Cardiac fibroblast (primary cell): ENCODE results near the gene ABCA6.
"Not testable (repeated sequence)": the region's sequence is repeated elsewhere in the genome, so short reads cannot be mapped to it uniquely, and the experiment has no call there.

Experiments
- DNase-seq, 2 donors: peaks; one replicate each; pipeline versions ENCODE4 v3.0.0 to v3.0.0-alpha.2; 2010; ENCODE audit warnings: low read depth in 2 of 2
- H3K4me3 ChIP-seq, 2 donors: replicated peaks in 1 of 2; 1 replicate in 1 of 2; 2 replicates in 1 of 2; pipeline ENCODE4 v1.5.1; 2011; ENCODE audit warnings: low read depth in 2 of 2, low read length in 2 of 2, mild to moderate bottlenecking in 2 of 2, moderate library complexity in 1 of 2
- TF ChIP-seq, protein P1 (sequence below): IDR thresholded peaks from one replicate; pipeline ENCODE4 v1.5.1; 2011; ENCODE audit warnings: low read depth, mild to moderate bottlenecking, low read length, inconsistent platforms

The ABCA6 gene

DNA sequence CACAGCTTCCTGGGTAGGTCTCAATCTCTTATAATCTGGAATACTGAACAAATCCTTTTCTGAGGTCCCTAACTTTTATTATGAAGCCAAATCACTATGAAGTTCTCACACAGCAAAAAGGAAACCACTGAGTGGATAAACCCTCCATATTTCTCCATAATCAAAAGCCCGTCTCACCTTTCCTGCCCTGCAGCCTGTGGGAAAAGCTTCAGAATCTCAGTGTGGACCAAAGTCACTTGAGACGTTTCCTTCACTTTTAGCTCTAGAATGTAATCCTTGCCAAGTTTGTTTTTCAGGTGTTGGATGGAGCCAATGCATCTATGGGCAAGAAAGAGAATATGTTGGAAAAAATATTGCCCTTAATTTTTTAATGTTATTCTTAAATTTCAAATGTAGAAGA, 59.0 kb downstream of the ABCA6 start:
- no peak for DNase-seq
- H3K4me3 ChIP-seq, result no peak overlapping the region
- TF ChIP-seq, protein P1, sequence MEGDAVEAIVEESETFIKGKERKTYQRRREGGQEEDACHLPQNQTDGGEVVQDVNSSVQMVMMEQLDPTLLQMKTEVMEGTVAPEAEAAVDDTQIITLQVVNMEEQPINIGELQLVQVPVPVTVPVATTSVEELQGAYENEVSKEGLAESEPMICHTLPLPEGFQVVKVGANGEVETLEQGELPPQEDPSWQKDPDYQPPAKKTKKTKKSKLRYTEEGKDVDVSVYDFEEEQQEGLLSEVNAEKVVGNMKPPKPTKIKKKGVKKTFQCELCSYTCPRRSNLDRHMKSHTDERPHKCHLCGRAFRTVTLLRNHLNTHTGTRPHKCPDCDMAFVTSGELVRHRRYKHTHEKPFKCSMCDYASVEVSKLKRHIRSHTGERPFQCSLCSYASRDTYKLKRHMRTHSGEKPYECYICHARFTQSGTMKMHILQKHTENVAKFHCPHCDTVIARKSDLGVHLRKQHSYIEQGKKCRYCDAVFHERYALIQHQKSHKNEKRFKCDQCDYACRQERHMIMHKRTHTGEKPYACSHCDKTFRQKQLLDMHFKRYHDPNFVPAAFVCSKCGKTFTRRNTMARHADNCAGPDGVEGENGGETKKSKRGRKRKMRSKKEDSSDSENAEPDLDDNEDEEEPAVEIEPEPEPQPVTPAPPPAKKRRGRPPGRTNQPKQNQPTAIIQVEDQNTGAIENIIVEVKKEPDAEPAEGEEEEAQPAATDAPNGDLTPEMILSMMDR, result no peak

DNA sequence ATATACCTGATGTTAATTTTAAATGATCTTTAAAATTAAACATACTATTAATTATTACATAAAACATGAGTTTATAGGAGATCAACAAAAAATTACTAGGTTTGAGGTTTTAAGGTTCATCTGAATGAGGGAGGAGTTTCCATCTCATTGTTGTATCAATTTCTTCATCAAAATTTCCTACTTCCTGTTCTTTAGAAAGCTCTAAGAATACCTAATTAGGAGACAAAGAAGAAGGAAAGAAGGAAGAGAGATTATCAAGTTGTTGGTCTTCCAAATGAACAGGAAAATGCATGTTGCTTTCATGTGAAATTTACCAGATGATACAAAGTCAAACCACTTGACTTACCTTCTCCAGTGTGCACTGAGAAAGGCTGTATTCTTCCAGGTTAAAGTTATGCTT, 62.8 kb downstream of the ABCA6 start:
- TF ChIP-seq, protein P1, result no peak
- no peak overlapping the region for H3K4me3 ChIP-seq
- DNase-seq, result no peak

DNA sequence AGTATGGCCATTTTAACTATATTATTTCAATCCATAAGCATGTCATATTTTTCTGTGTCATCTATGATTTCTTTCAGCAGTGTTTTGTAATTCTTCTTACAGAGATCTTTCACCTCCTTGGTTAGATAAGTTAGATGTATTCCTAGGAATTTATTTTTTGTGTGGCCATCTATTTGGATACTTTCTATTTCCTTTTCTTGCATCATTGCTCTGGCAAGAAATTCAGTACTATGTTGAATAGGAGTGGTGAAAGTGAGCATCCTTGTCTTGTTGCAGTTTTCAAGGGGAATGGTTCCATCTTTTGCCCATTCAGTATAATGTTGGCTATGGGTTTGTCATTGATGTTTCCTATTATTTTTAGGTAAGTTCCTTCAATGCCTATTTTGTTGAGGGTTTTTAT, 65.9 kb downstream of the ABCA6 start:
- H3K4me3 ChIP-seq, result no peak overlapping the region
- no peak for DNase-seq
- TF ChIP-seq, protein P1, result no peak

DNA sequence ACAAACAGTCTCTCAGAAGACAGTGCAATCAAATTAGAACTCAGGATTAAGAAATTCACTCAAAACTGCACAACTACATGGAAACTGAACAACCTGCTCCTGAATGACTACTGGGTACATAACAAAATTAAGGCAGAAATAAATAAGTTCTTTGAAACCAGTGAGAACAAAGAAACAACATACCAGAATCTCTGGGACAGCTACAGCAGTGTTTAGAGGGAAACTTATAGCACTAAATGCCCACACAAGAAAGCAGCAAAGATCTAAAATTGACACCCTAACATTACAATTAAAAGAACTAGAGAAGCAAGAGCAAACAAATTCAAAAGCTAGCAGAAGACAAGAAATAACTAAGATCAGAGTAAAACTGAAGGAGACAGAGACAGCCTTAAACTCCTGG, 68.3 kb downstream of the ABCA6 start:
- DNase-seq, H3K4me3 ChIP-seq: not testable (repeated sequence)

DNA sequence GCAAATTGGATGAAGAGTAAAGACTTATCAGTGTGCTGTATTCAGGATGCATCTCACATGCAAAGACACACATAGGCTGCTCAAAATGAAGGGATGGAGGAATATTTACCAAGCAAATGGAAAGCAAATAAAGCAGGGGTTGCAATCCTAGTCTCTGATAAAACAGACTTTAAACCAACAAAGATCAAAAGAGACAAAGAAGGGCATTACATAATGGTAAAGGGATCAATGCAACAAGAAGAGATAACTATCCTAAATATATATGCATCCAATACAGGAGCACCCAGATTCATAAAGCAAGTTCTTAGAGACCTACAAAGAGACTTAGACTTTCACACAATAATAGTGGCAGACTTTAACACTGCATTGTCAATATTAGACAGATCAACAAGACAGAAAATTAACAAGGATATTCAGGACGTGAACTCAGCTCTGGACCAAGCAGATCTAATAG, 68.9 kb downstream of the ABCA6 start:
- not testable (repeated sequence) for H3K4me3 ChIP-seq, DNase-seq

DNA sequence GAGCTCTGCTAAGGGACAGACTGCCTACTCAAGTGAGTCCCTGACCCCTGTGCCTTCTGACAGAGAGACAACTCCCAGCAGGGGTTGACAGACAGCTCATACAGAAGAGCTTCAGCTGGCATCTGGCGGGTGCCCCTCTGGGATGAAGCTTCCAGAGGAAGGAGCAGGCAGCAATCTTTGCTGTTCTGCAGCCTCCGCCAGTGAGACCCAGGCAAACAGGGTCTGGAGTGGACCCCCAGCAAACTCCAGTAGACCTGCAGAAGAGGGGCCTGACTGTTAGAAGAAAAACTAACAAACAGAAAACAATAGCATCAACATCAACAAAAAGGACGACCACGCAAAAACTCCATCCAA, 70.5 kb downstream of the ABCA6 start:
- DNase-seq, H3K4me3 ChIP-seq: not testable (repeated sequence)

DNA sequence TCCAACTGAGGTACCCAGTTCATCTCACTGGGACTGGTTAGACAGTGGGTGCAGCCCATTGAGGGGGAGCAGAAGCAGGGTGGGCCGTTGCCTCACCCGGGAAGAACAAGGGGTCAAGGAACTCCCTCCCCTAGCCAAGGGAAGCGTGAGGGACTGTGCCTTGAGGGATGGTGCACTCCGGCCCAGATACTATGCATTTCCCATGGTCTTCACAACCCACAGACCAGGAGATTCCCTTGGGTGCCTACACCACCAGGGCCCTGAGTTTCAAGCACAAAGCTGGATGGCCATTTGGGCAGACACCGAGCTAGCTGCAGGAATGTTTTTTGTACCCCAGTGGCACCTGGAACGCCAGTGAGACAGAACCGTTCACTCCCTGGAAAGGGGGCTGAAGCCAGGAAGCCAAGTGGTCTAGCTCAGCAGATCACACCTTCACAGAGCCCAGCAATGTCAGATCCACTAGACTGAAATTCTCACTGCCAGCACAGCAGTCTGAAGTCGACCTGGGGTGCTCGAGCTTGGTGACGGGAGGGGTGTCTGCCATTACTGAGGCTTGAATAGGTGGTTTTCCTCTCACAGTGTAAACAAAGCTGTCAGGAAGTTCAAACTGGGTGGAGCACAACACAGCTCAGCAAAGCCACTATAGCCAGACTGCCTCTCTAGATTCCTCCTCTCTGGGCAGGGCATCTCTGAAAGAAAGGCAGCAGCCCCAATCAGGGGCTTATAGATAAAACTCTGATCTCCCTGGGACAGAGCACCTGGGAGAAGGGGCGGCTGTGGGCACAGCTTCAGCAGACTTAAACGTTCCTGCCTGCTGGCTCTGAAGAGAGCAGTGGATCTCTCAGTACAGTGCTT, 71.1 kb downstream of the ABCA6 start:
- not testable (repeated sequence) for DNase-seq, H3K4me3 ChIP-seq

DNA sequence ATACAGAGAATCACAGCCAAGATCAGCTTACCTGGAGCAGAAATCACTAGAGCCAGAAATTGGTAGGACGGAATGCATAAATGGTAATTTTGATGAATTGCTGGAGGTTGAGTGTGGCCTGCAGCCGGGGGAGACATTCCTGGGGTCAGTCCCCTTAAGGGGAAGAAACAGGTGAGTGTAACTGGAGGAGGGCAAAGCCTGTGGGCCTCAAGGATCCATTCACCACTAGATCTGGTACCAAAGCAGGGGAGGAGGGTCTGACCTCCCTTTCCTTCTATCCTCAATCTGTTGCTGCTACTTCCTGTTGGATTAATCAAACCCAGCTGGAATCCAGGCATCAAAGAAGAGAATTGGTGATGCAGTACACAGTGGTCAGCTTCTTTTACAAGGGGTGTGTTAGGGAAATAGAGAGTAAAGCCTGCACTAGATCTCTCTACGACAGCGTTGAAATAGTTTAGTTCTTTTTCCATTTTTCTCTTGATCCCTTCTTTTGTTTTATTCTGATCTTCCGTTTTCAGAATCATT, 72.4 kb downstream of the ABCA6 start:
- TF ChIP-seq, protein P1, result no peak
- no peak overlapping the region for H3K4me3 ChIP-seq

More for the DNA sequence above, 72.4 kb downstream of the ABCA6 start:
- no peak for DNase-seq
